Activated T-helper 2 cell treated with anti-CD3 and anti-CD28 coated beads, Interferon-gamma antibody, Interleukin-2, Interleukin-4, amounts not matched to agents 10 μg/mL and 5 μg/mL and 100 μg/mL, durations not matched to agents 14 hours and 24 hours and 36 hours (primary cell): ENCODE data around the gene NUDT3. TPM values are rescaled to one million over a fixed set of nuclear protein-coding genes. Genes with fewer than 3 reads are reported as not detected.

Experiments used
- DNase-seq: peaks from one replicate; pipeline ENCODE4 v3.0.0; 2021; ENCODE audit warnings: low spot score
- H3K27ac Mint-ChIP-seq: one replicate; pipeline ENCODE4 v1.8.0; 2021; ENCODE audit warnings: mixed read lengths
- H3K27me3 Mint-ChIP-seq: one replicate; pipeline ENCODE4 v1.8.0; 2021; ENCODE audit warnings: low read depth, mixed read lengths
- H3K36me3 Mint-ChIP-seq: one replicate; pipeline ENCODE4 v1.8.0; 2021; ENCODE audit warnings: low read depth, mixed read lengths
- H3K4me1 Mint-ChIP-seq: one replicate; pipeline ENCODE4 v1.8.0; 2021; ENCODE audit warnings: low read depth, mixed read lengths
- H3K4me3 Mint-ChIP-seq: one replicate; pipeline ENCODE4 v1.8.0; 2021; ENCODE audit warnings: low read depth, mild to moderate bottlenecking, moderate library complexity, mixed read lengths
- H3K9me3 Mint-ChIP-seq: one replicate; pipeline ENCODE4 v1.8.0; 2021; ENCODE audit warnings: mixed read lengths
- intact Hi-C: fragments of 100-400 bp; cut with micrococcal nuclease; formaldehyde crosslinking; loops from one replicate; pipeline ENCODE4 v1.15.1; 2023
- total RNA-seq: library from RNA; stranded (reverse); gene quantifications from 2 replicates; pipeline ENCODE4 v1.2.3, GENCODE V29; 2022

The NUDT3 gene
- 21.3 and 21.7 TPM in 2 replicates for total RNA-seq

GRCh38 chr6:34392497-34393190, at the start of gene NUDT3:
TSS of gene NUDT3 (minus strand) at chr6:34392669. CDS start at chr6:34392362, 307 bp downstream.
- H3K9me3 Mint-ChIP-seq: peaks cover 10% of the 10 kb centered on the region
- H3K4me3 Mint-ChIP-seq: peak within 1 kb of the TSS; percentile 86
- H3K27me3 Mint-ChIP-seq: no peaks in the 10 kb centered on the region
- DNase-seq: peak; percentile 92
- peak within 1 kb of the TSS; percentile 68 for H3K27ac Mint-ChIP-seq
- peaks cover 7% of the 10 kb centered on the region for H3K36me3 Mint-ChIP-seq
- intact Hi-C loops: loop anchor here (1.0 to 5.0 kb wide), 3 partner anchors 34 to 1115 kb away; partner anchors contain the start of genes B3GALT4, RPS10 and SMIM29
- peaks cover 6% of the 10 kb centered on the region for H3K4me1 Mint-ChIP-seq

GRCh38 chr6:34441526-34441925, 49.1 kb upstream of the NUDT3 start:
- intact Hi-C loops: no loop called here
- Mint-ChIP-seq H3K27me3 (peaks cover 2% of the 10 kb centered on the region), H3K27ac (no peak overlapping the region), H3K4me3 (no peak overlapping the region), H3K9me3 (no peaks in the 10 kb centered on the region), H3K4me1 (no peaks in the 10 kb centered on the region), H3K36me3 (no peaks in the 10 kb centered on the region)
- DNase-seq: no peak

- Mint-ChIP-seq H3K4me1 (no peaks in the 10 kb centered on the region), H3K9me3 (no peaks in the 10 kb centered on the region), H3K27ac (no peak overlapping the region), H3K27me3 (peaks cover 2% of the 10 kb centered on the region), H3K36me3 (no peaks in the 10 kb centered on the region), H3K4me3 (no peak overlapping the region)
- intact Hi-C loops: no loop called here
- no peak for DNase-seq
Observed at GRCh38 chr6:34439442-34439841, 47.0 kb upstream of the NUDT3 start.

- Mint-ChIP-seq H3K27me3 (peaks cover 2% of the 10 kb centered on the region), H3K4me1 (no peaks in the 10 kb centered on the region), H3K4me3 (no peak overlapping the region), H3K36me3 (no peaks in the 10 kb centered on the region), H3K27ac (no peak overlapping the region), H3K9me3 (no peaks in the 10 kb centered on the region)
- DNase-seq: no peak
- intact Hi-C loops: no loop called here
Observed at GRCh38 chr6:34438705-34439104, 46.2 kb upstream of the NUDT3 start.

- intact Hi-C loops: no loop called here
- H3K27ac Mint-ChIP-seq: no peak overlapping the region
- H3K9me3 Mint-ChIP-seq: no peaks in the 10 kb centered on the region
- no peaks in the 10 kb centered on the region for H3K36me3 Mint-ChIP-seq
- H3K4me3 Mint-ChIP-seq: no peak overlapping the region
- no peak for DNase-seq
- peaks cover 2% of the 10 kb centered on the region for H3K27me3 Mint-ChIP-seq
- no peaks in the 10 kb centered on the region for H3K4me1 Mint-ChIP-seq
Observed at GRCh38 chr6:34437644-34437970, 45.1 kb upstream of the NUDT3 start.

GRCh38 chr6:34436803-34437643, 44.6 kb upstream of the NUDT3 start:
- no peaks in the 10 kb centered on the region for H3K4me1 Mint-ChIP-seq
- no peak overlapping the region for H3K27ac Mint-ChIP-seq
- no peak for DNase-seq
- H3K4me3 Mint-ChIP-seq: no peak overlapping the region
- intact Hi-C loops: no loop called here
- no peaks in the 10 kb centered on the region for H3K9me3 Mint-ChIP-seq
- peaks cover 2% of the 10 kb centered on the region for H3K27me3 Mint-ChIP-seq
- no peaks in the 10 kb centered on the region for H3K36me3 Mint-ChIP-seq

GRCh38 chr6:34435916-34436315, 43.4 kb upstream of the NUDT3 start:
- no peaks in the 10 kb centered on the region for H3K9me3 Mint-ChIP-seq
- intact Hi-C loops: no loop called here
- no peaks in the 10 kb centered on the region for H3K4me1 Mint-ChIP-seq
- H3K27ac Mint-ChIP-seq: no peak overlapping the region
- peaks cover 2% of the 10 kb centered on the region for H3K27me3 Mint-ChIP-seq
- no peaks in the 10 kb centered on the region for H3K36me3 Mint-ChIP-seq
- H3K4me3 Mint-ChIP-seq: no peak overlapping the region
- no peak for DNase-seq

- DNase-seq: peak; percentile 86
- Mint-ChIP-seq H3K27ac (peak within 1 kb of the TSS; percentile 98), H3K9me3 (no peaks in the 10 kb centered on the region), H3K4me3 (peak within 1 kb of the TSS; percentile 98), H3K36me3 (peaks cover 45% of the 10 kb centered on the region), H3K4me1 (peaks cover 24% of the 10 kb centered on the region), H3K27me3 (peaks cover 3% of the 10 kb centered on the region)
- intact Hi-C loops: loop anchor here (1.0 to 2.0 kb wide), 2 partner anchors 33 to 229 kb away; partner anchors contain the start of gene NUDT3
Observed at GRCh38 chr6:34425498-34426410, 33.3 kb upstream of the NUDT3 start, which contains the start of gene RPS10. TSS of gene RPS10 (minus strand) at chr6:34426069. CDS start at chr6:34425221, 848 bp downstream.

- H3K4me3 Mint-ChIP-seq: peak overlapping the region; percentile 98
- H3K9me3 Mint-ChIP-seq: no peaks in the 10 kb centered on the region
- no peak for DNase-seq
- peak overlapping the region; percentile 98 for H3K27ac Mint-ChIP-seq
- peaks cover 51% of the 10 kb centered on the region for H3K36me3 Mint-ChIP-seq
- H3K4me1 Mint-ChIP-seq: peaks cover 24% of the 10 kb centered on the region
- intact Hi-C loops: no loop called here
- no peaks in the 10 kb centered on the region for H3K27me3 Mint-ChIP-seq
Observed at GRCh38 chr6:34425132-34425497, 32.6 kb upstream of the NUDT3 start.

- Mint-ChIP-seq H3K36me3 (peaks cover 57% of the 10 kb centered on the region), H3K4me1 (peaks cover 24% of the 10 kb centered on the region), H3K27me3 (no peaks in the 10 kb centered on the region), H3K27ac (peak overlapping the region; percentile 98), H3K9me3 (no peaks in the 10 kb centered on the region), H3K4me3 (peak overlapping the region; percentile 98)
- no peak for DNase-seq
- intact Hi-C loops: no loop called here
Observed at GRCh38 chr6:34424200-34425131, 32.0 kb upstream of the NUDT3 start.

- DNase-seq: no peak
- Mint-ChIP-seq H3K27ac (no peak overlapping the region), H3K9me3 (no peaks in the 10 kb centered on the region), H3K27me3 (no peaks in the 10 kb centered on the region), H3K4me3 (peak overlapping the region; percentile 47), H3K4me1 (peaks cover 28% of the 10 kb centered on the region), H3K36me3 (peaks cover 63% of the 10 kb centered on the region)
- intact Hi-C loops: no loop called here
Observed at GRCh38 chr6:34423254-34423653, 30.8 kb upstream of the NUDT3 start.
